Spleen (tissue), 7 donors: Measurements from ENCODE around the gene TMED6.
A peak's percentile ranks its signal among the peaks of the same experiment; 100 is the strongest.

ENCODE experiments used
- CTCF ChIP-seq, 11 experiments: fragments of 200-600 bp in 7 of 11; fragments of 450-650 bp in 4 of 11; sonication (generic) in 4 of 11; IDR thresholded peaks in 8 of 11; conservative IDR thresholded peaks in 3 of 11; 1 replicate in 7 of 11; 2 replicates in 4 of 11; pipeline versions ENCODE4 v1.4.0 to v1.8.0; 2016 to 2021; ENCODE audit warnings: antibody characterized with exemption in 11 of 11, inconsistent platforms in 4 of 11, mild to moderate bottlenecking in 1 of 11
- POLR2AphosphoS5 ChIP-seq, 3 donors: sonication (generic); formaldehyde crosslinking; IDR thresholded peaks; one replicate each; pipeline ENCODE4 v1.5.1; 2017; ENCODE audit warnings: antibody characterized with exemption in 3 of 3
- donor health status: DM: no; HTN: no; CAD: no; lungs with moderate emphysema.
- donor health status: DM: no; HTN: no; CAD: no.
- donor health status: DM: no; HTN: no; CAD: no.

- TF ChIP-seq CTCF (IDR thresholded peaks at IDR 0.05 in 8 of 11, conservative IDR thresholded peaks at IDR 0.05 in 3 of 11) (no peak), POLR2AphosphoS5 (IDR thresholded peaks at IDR 0.05) (peak in 1 of 3 donors; percentile 31)
These were observed 20.0 kb upstream of the TMED6 start for GRCh38 chr16:69371564-69371963.
